Mesodermal cell (in vitro differentiated cells): Measurements from ENCODE around the gene SHH.

Experiments used
- H3K27ac ChIP-seq: 2 replicates; pipeline ENCODE4 v1.7.0; 2013; ENCODE audit warnings: mild to moderate bottlenecking, low read depth, low read length, moderate library complexity; ENCODE audit not compliant: severe bottlenecking
- H3K36me3 ChIP-seq: 2 replicates; pipeline ENCODE4 v1.7.1; 2013; ENCODE audit warnings: mild to moderate bottlenecking, low read length, moderate library complexity; ENCODE audit not compliant: control insufficient read depth, insufficient read depth
- H3K4me1 ChIP-seq: one replicate; pipeline ENCODE4 v1.7.1; 2013; ENCODE audit warnings: mild to moderate bottlenecking, low read length; ENCODE audit not compliant: insufficient read depth, control insufficient read depth, poor library complexity, severe bottlenecking
- H3K4me3 ChIP-seq: 2 replicates; pipeline ENCODE4 v1.7.0; 2013; ENCODE audit warnings: low read length, control low read depth, mild to moderate bottlenecking; ENCODE audit not compliant: insufficient read depth, poor library complexity, severe bottlenecking; ENCODE audit errors: extremely low read depth
- H3K9me3 ChIP-seq: 2 replicates; pipeline ENCODE4 v1.7.1; 2013; ENCODE audit warnings: mild to moderate bottlenecking, low read length, moderate library complexity; ENCODE audit not compliant: control insufficient read depth
- WGBS, 2 experiments: methylation state at CpG; one replicate each; pipeline ENCODE4 v1.1.5; 2013; ENCODE audit warnings: missing lambda C conversion rate in 2 of 2; ENCODE audit not compliant: insufficient coverage in 2 of 2; 5-methylcytosine and 5-hydroxymethylcytosine counted together

The SHH gene

GRCh38 chr7:155751409-155751808, 60.9 kb downstream of the SHH start:
- no peaks in the 10 kb centered on the region for H3K4me1 ChIP-seq
- peaks cover 1% of the 10 kb centered on the region for H3K9me3 ChIP-seq
- peaks cover 50% of the 10 kb centered on the region for H3K36me3 ChIP-seq
- no peak overlapping the region for H3K27ac ChIP-seq
- H3K4me3 ChIP-seq, result no peak overlapping the region
- WGBS, 2 experiments, result 96% methylated on average over 4 of the region's 4 CpGs; no CpG with 5 or more reads in 1 of the 2 experiments

- H3K27ac ChIP-seq, result no peak overlapping the region
- H3K4me3 ChIP-seq, result no peak overlapping the region
- no peaks in the 10 kb centered on the region for H3K9me3 ChIP-seq
- WGBS, 2 experiments, result 85 to 100% methylated on average over 1 to 2 of the region's 5 CpGs
- no peaks in the 10 kb centered on the region for H3K4me1 ChIP-seq
- peaks cover 57% of the 10 kb centered on the region for H3K36me3 ChIP-seq
Measured at GRCh38 chr7:155750255-155751125, 61.8 kb downstream of the SHH start.
